DOHH2 (cell line): Measurements from ENCODE around the gene YRDC.

ENCODE experiments used
- H3F3A ChIP-seq: fragments of 200-600 bp; sonication (generic), shearing (Covaris generic); 2 replicates; pipeline ENCODE4 v1.6.0; 2016; ENCODE audit warnings: antibody characterized with exemption, mild to moderate bottlenecking; ENCODE audit not compliant: control insufficient read depth, insufficient read depth
- H3K27ac ChIP-seq: fragments of 200-600 bp; sonication (generic); 2 replicates; pipeline ENCODE4 v1.5.1; 2014; ENCODE audit warnings: low read depth, mild to moderate bottlenecking, low read length, moderate library complexity
- H3K27me3 ChIP-seq: fragments of 200-600 bp; sonication (generic); 2 replicates; pipeline ENCODE4 v1.6.1; 2014; ENCODE audit warnings: mild to moderate bottlenecking, low read length, mixed read lengths; ENCODE audit not compliant: control insufficient read depth
- H3K36me3 ChIP-seq: fragments of 200-600 bp; sonication (generic); 2 replicates; pipeline ENCODE4 v1.6.1; 2014; ENCODE audit warnings: mild to moderate bottlenecking, low read length, moderate library complexity, mixed read lengths; ENCODE audit not compliant: control insufficient read depth
- H3K4me1 ChIP-seq: fragments of 200-600 bp; sonication (generic); 2 replicates; pipeline ENCODE4 v1.6.1; 2014; ENCODE audit warnings: mild to moderate bottlenecking, low read length, mixed read lengths; ENCODE audit not compliant: control insufficient read depth
- H3K4me2 ChIP-seq: fragments of 200-600 bp; sonication (generic); 2 replicates; pipeline ENCODE4 v1.6.0; 2014; ENCODE audit warnings: mild to moderate bottlenecking, low read length, moderate library complexity
- H3K4me3 ChIP-seq: fragments of 200-600 bp; sonication (generic); 2 replicates; pipeline ENCODE4 v1.5.1; 2014; ENCODE audit warnings: mild to moderate bottlenecking, low read length, mixed read lengths
- H3K79me2 ChIP-seq: fragments of 200-600 bp; sonication (generic); 2 replicates; pipeline ENCODE4 v1.6.1; 2014; ENCODE audit warnings: mild to moderate bottlenecking, low read length, mixed read lengths; ENCODE audit not compliant: control insufficient read depth
- H3K9me2 ChIP-seq: fragments of 200-600 bp; sonication (generic); replicated peaks from 2 replicates; pipeline ENCODE4 v1.6.1; 2014; ENCODE audit warnings: mild to moderate bottlenecking, low read length, mixed read lengths; ENCODE audit not compliant: control insufficient read depth
- H3K9me3 ChIP-seq: fragments of 200-600 bp; sonication (generic); 2 replicates; pipeline ENCODE4 v1.6.1; 2014; ENCODE audit warnings: antibody characterized with exemption, low read length, mixed read lengths; ENCODE audit not compliant: control insufficient read depth, insufficient read depth
- H4K20me1 ChIP-seq: fragments of 200-600 bp; sonication (generic); 2 replicates; pipeline ENCODE4 v1.6.0; 2014; ENCODE audit warnings: low read depth, mild to moderate bottlenecking, antibody characterized with exemption, low read length, moderate library complexity; ENCODE audit not compliant: control insufficient read depth, insufficient read depth
- EZH2phosphoT487 ChIP-seq: fragments of 200-600 bp; sonication (generic); IDR thresholded peaks from 2 replicates; pipeline ENCODE4 v1.6.1; 2017; ENCODE audit warnings: borderline replicate concordance, mild to moderate bottlenecking, antibody characterized with exemption, low read length, moderate library complexity, mixed read lengths
- TF ChIP-seq, protein P1 (sequence below): fragments of 200-600 bp; sonication (generic); IDR thresholded peaks from one replicate; pipeline ENCODE4 v1.5.1; 2014; ENCODE audit warnings: antibody characterized with exemption, mild to moderate bottlenecking, low read depth, low read length; ENCODE audit not compliant: poor library complexity, severe bottlenecking

The YRDC gene

DNA sequence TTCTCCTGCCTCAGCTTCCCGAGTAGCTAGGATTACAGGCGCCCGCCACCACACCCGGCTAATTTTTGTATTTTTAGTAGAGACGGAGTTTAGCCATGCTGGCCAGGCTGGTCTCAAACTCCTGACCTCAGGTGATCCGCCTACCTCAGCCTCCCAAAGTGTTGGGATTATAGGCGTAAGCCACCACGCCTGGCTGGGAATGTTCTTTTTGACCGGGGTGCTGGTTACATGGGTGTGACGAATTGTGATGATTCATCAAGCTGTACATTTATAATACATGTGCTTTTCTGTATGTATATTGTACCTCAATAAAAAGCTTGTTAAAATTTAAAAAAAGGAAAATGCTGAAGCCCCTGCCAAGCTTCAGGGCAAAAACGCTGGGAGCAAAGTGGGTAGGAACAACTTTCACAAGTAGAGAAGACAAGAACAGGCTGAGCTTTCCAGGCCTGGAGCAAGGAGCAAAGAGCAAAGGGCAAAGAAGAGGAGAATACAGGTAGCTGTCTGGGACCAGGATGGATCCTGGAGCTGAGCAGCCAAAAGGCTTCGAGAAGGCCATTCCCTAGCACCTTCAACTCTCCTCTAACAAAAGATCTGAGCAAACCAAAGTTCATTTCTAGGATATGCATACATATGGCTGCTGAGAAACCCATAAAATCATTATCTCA lies 20.5 kb upstream of the YRDC start:
- Histone ChIP-seq H3K9me2 (no peaks in the 10 kb centered on the region), H3K36me3 (peaks cover 47% of the 10 kb centered on the region), H3K9me3 (no peaks in the 10 kb centered on the region), H3K79me2 (no peaks in the 10 kb centered on the region), H3K27ac (no peak overlapping the region), H3K4me3 (no peak overlapping the region), H4K20me1 (no peaks in the 10 kb centered on the region), H3K4me1 (no peaks in the 10 kb centered on the region), H3F3A (no peaks in the 10 kb centered on the region), H3K4me2 (no peak overlapping the region), H3K27me3 (no peaks in the 10 kb centered on the region)
- TF ChIP-seq EZH2phosphoT487 = no peak
- TF ChIP-seq, protein P1, sequence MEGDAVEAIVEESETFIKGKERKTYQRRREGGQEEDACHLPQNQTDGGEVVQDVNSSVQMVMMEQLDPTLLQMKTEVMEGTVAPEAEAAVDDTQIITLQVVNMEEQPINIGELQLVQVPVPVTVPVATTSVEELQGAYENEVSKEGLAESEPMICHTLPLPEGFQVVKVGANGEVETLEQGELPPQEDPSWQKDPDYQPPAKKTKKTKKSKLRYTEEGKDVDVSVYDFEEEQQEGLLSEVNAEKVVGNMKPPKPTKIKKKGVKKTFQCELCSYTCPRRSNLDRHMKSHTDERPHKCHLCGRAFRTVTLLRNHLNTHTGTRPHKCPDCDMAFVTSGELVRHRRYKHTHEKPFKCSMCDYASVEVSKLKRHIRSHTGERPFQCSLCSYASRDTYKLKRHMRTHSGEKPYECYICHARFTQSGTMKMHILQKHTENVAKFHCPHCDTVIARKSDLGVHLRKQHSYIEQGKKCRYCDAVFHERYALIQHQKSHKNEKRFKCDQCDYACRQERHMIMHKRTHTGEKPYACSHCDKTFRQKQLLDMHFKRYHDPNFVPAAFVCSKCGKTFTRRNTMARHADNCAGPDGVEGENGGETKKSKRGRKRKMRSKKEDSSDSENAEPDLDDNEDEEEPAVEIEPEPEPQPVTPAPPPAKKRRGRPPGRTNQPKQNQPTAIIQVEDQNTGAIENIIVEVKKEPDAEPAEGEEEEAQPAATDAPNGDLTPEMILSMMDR = no peak

DNA sequence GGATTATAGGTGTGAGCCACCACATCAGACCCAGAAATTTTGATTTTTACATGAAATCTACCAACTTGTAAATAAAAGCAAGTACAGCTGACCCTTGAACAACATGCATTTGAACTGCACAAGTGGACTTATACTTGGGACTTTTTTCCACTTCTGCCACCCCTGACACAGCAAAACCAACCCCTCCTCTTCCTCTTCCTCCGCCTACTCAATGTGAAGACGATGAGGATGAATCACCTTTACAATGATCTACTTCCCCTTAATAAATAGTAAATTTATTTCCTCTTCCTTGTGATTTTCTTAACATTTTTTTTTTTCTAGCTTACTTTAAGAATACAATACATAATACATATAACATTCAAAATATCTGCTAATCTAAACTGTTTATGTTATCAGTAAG lies 17.5 kb upstream of the YRDC start:
- Histone ChIP-seq H3K27me3 (no peaks in the 10 kb centered on the region), H3K9me2 (no peaks in the 10 kb centered on the region), H3K79me2 (no peaks in the 10 kb centered on the region), H4K20me1 (no peaks in the 10 kb centered on the region), H3K4me1 (peaks cover 4% of the 10 kb centered on the region), H3F3A (no peaks in the 10 kb centered on the region), H3K27ac (no peak overlapping the region), H3K4me2 (no peak overlapping the region), H3K4me3 (no peak overlapping the region), H3K36me3 (peaks cover 49% of the 10 kb centered on the region), H3K9me3 (no peaks in the 10 kb centered on the region)
- TF ChIP-seq, protein P1 = no peak
- no peak for TF ChIP-seq EZH2phosphoT487

DNA sequence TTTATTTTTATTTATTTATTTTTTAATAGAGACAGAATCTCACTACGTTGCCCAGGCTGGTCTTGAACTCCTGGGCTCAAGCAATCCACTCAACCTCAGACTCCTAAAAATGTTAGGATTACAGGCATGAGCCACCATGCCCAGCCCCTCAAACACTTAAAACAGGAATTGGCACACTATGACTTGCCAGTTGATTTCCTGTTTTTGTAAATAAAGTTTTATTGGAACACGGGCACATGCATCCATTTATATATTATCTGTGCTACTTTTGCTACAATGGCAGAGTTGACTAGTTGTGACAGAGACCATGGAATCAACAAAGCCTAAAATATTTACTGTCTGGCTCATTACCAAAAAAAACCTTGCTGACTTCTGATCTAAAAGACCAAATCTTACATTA lies 16.0 kb upstream of the YRDC start:
- Histone ChIP-seq H4K20me1 (no peaks in the 10 kb centered on the region), H3K4me2 (no peak overlapping the region), H3K79me2 (no peaks in the 10 kb centered on the region), H3K36me3 (peaks cover 53% of the 10 kb centered on the region), H3K27me3 (no peaks in the 10 kb centered on the region), H3K27ac (no peak overlapping the region), H3K4me3 (no peak overlapping the region), H3K9me2 (no peaks in the 10 kb centered on the region), H3K9me3 (no peaks in the 10 kb centered on the region), H3K4me1 (peaks cover 15% of the 10 kb centered on the region), H3F3A (no peaks in the 10 kb centered on the region)
- TF ChIP-seq, protein P1 = no peak
- no peak for TF ChIP-seq EZH2phosphoT487
